Ovary (tissue), 10 donors: ENCODE results near the gene DOK3. TPM values are rescaled to one million over a fixed set of nuclear protein-coding genes. Genes with fewer than 3 reads are reported as not detected.
A peak's percentile ranks its signal among the peaks of the same experiment; 100 is the strongest.

Source experiments
- DNase-seq, 5 donors: peaks; one replicate each; pipeline ENCODE4 v3.0.0-alpha.2; 2019 to 2020
- H3K27ac ChIP-seq, 2 donors: fragments of 200-600 bp; one replicate each; pipeline versions ENCODE4 v1.5.1 to v1.8.0; 2019 to 2022
- H3K27me3 ChIP-seq: fragments of 200-600 bp; one replicate; pipeline ENCODE4 v1.8.0; 2022
- H3K36me3 ChIP-seq: fragments of 200-600 bp; sonication (generic); one replicate; pipeline ENCODE4 v1.5.1; 2019
- H3K4me1 ChIP-seq: one replicate; pipeline ENCODE4 v1.8.1; 2013; ENCODE audit warnings: mild to moderate bottlenecking, moderate library complexity; ENCODE audit not compliant: insufficient read depth
- H3K4me3 ChIP-seq: fragments of 200-600 bp; sonication (generic); one replicate; pipeline ENCODE4 v1.5.1; 2017
- H3K9me3 ChIP-seq, 2 donors: fragments of 200-600 bp in 1 of 2; sonication (generic) in 1 of 2; one replicate each; pipeline versions ENCODE4 v1.5.1 to v1.8.1; 2013 to 2019; ENCODE audit warnings: mild to moderate bottlenecking in 1 of 2, moderate library complexity in 1 of 2
- EP300 ChIP-seq: sonication (generic); formaldehyde crosslinking; IDR thresholded peaks from one replicate; pipeline ENCODE4 v1.6.1; 2017; ENCODE audit warnings: antibody characterized with exemption
- POLR2A ChIP-seq: fragments of 450-650 bp; IDR thresholded peaks from one replicate; pipeline ENCODE4 v1.6.1; 2017; ENCODE audit warnings: antibody characterized with exemption, mild to moderate bottlenecking, moderate library complexity
- WGBS, 3 donors: extraction: QIAGEN DNeasy Blood & Tissue Kit in 1 of 3; methylation state at CpG; one replicate each; pipeline versions ENCODE4 v1.1.5 to v1.1.7; 2013 to 2017; 5-methylcytosine and 5-hydroxymethylcytosine counted together
- intact Hi-C, 4 donors: fragments of 100-400 bp; cut with DNase I; formaldehyde crosslinking; loops; one replicate each; pipeline versions ENCODE4 v1.11.0 to v1.15.1; 2022 to 2023
- long read RNA-seq, 3 donors: library from polyadenylated mRNA in 2 of 3; unstranded in 2 of 3; transcript quantifications; one replicate each; pipeline ENCODE4 v2.0.0 and lab custom pipeline, GENCODE V29; 2021 to 2026
- polyA plus RNA-seq, 2 donors: library from polyadenylated mRNA; stranded (reverse); fragments of 200-250 nt in 1 of 2; fragments of 350-450 nt in 1 of 2; fragmentation: Illumina TruSeq in 1 of 2; extraction: RNeasy Lipid Tissue Mini Kit (QIAGEN cat#74804) in 1 of 2; gene quantifications; one replicate each; pipeline ENCODE4 v1.2.3, GENCODE V29; 2013 to 2014
- total RNA-seq, 7 donors: library from RNA; depleted of rRNA in 2 of 7; stranded (reverse); fragments of >200 nt in 2 of 7; fragmentation: NEBNext Ultra II Directional in 3 of 7; extraction: Animal tissue kit (Norgen Biotek cat#: 25700) in 3 of 7; gene quantifications; one replicate each; pipeline versions ENCODE4 v1.1.0 to v1.2.4, GENCODE V29; 2016 to 2023
- TF ChIP-seq, protein P1 (sequence below), 3 donors: fragments of 450-650 bp in 2 of 3; fragments of 200-600 bp in 1 of 3; IDR thresholded peaks; one replicate each; pipeline versions ENCODE4 v1.5.1 to v1.8.0; 2016 to 2022; ENCODE audit warnings: antibody characterized with exemption in 3 of 3, mild to moderate bottlenecking in 1 of 3
- donor health status: DM: no; HTN: no; CAD: no; lungs with moderate emphysema.
- donor health status: DM: no; HTN: no; CAD: no.
- donor health status: Bipolar disorder and iron deficiency.
- donor health status: DM: yes; HTN: yes; CAD: no.
- donor health status: DM: no; HTN: no; CAD: no.
- donor health status: DM: yes; HTN: yes; CAD: no.

The DOK3 gene
- total RNA-seq = 1 to 10 TPM; 1.3 to 7.2 (median 2.5) TPM
- polyA plus RNA-seq = 1 to 10 TPM; 1.8 to 4.2 TPM
- long read RNA-seq, donor 1, partial matches to known transcripts = 1 of 2 reads
- long read RNA-seq, donor 1, other reads (novel, unspliced or antisense) = 1 of 2 reads
- long read RNA-seq, donor 2, partial matches to known transcripts = 0 of 1 reads
- long read RNA-seq, donor 2, other reads (novel, unspliced or antisense) = 0 of 1 reads
- long read RNA-seq, donor 3, partial matches to known transcripts = 3 of 5 reads
- long read RNA-seq, donor 3, other reads (novel, unspliced or antisense) = 1 of 5 reads

GRCh38 chr5:177509381-177509951 lies at the start of gene DOK3:
DOK3 (minus strand) TSS chr5:177509826; CDS start chr5:177509540, 286 bp downstream.
- TF ChIP-seq EP300 (no peak), POLR2A (no peak)
- TF ChIP-seq, protein P1, sequence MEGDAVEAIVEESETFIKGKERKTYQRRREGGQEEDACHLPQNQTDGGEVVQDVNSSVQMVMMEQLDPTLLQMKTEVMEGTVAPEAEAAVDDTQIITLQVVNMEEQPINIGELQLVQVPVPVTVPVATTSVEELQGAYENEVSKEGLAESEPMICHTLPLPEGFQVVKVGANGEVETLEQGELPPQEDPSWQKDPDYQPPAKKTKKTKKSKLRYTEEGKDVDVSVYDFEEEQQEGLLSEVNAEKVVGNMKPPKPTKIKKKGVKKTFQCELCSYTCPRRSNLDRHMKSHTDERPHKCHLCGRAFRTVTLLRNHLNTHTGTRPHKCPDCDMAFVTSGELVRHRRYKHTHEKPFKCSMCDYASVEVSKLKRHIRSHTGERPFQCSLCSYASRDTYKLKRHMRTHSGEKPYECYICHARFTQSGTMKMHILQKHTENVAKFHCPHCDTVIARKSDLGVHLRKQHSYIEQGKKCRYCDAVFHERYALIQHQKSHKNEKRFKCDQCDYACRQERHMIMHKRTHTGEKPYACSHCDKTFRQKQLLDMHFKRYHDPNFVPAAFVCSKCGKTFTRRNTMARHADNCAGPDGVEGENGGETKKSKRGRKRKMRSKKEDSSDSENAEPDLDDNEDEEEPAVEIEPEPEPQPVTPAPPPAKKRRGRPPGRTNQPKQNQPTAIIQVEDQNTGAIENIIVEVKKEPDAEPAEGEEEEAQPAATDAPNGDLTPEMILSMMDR (IDR thresholded peaks at IDR 0.05) = no peak
- H3K36me3 ChIP-seq = no peaks in the 10 kb centered on the region
- H3K4me3 ChIP-seq = no peak within 1 kb of the TSS
- H3K27ac ChIP-seq = no peak within 1 kb of the TSS
- no peaks in the 10 kb centered on the region for H3K4me1 ChIP-seq
- DNase-seq = peak in 1 of 5 donors; percentile 30
- 18 to 36% (median 34%) methylated on average over 19 to 20 of the region's 20 CpGs for WGBS, 3 donors
- H3K27me3 ChIP-seq = no peaks in the 10 kb centered on the region
- no peaks in the 10 kb centered on the region for H3K9me3 ChIP-seq
- intact Hi-C loops = loop anchor here in 1 of 4 donors (10.0 kb wide), 1 partner anchor 195 kb away; the partner anchor contains the start of gene MXD3

DNA sequence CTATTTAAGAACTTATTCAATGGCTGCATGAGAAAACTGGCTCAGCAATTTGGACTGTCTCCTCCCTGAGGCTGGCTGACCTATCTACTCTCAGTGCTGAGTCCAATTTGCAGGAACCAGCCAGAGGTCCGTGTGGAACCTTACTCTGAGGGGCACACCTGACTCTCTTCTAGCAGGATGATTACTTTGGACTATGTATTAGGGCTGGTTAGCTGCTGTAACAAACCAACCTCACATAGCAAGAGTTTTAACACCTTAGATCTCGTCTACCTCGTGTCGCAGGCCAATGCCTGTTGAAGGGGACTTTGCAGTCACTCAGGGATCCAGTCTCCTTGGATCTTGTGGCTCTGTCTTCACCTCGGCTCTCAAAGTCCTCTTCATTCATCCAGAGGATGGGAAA lies 48.2 kb upstream of the DOK3 start:
- no peaks in the 10 kb centered on the region for H3K27me3 ChIP-seq
- no peak overlapping the region for H3K27ac ChIP-seq
- no peak for DNase-seq
- H3K4me3 ChIP-seq = no peak overlapping the region
- intact Hi-C loops = no loop called here
- H3K9me3 ChIP-seq = no peaks in the 10 kb centered on the region
- TF ChIP-seq POLR2A (no peak), EP300 (no peak)
- TF ChIP-seq, protein P1 (IDR thresholded peaks at IDR 0.05) = no peak
- 72 to 88% (median 76%) methylated on average over 5 of the region's 5 CpGs for WGBS, 3 donors
- no peaks in the 10 kb centered on the region for H3K36me3 ChIP-seq
- H3K4me1 ChIP-seq = peaks cover 7% of the 10 kb centered on the region

GRCh38 chr5:177557041-177557647 lies 47.5 kb upstream of the DOK3 start:
- TF ChIP-seq EP300 (no peak), POLR2A (no peak)
- TF ChIP-seq, protein P1 (IDR thresholded peaks at IDR 0.05) = no peak
- H3K9me3 ChIP-seq = no peaks in the 10 kb centered on the region
- no peak overlapping the region for H3K4me3 ChIP-seq
- intact Hi-C loops = no loop called here
- H3K4me1 ChIP-seq = peaks cover 8% of the 10 kb centered on the region
- no peaks in the 10 kb centered on the region for H3K36me3 ChIP-seq
- H3K27me3 ChIP-seq = no peaks in the 10 kb centered on the region
- H3K27ac ChIP-seq = no peak overlapping the region
- DNase-seq = no peak
- 45 to 56% (median 52%) methylated on average over 4 of the region's 4 CpGs for WGBS, 3 donors

GRCh38 chr5:177555665-177556064 lies 46.0 kb upstream of the DOK3 start:
- no peak for DNase-seq
- intact Hi-C loops = no loop called here
- Histone ChIP-seq H3K9me3 (no peaks in the 10 kb centered on the region), H3K4me1 (peaks cover 8% of the 10 kb centered on the region), H3K27ac (no peak overlapping the region), H3K4me3 (no peak overlapping the region), H3K36me3 (no peaks in the 10 kb centered on the region), H3K27me3 (no peaks in the 10 kb centered on the region)
- TF ChIP-seq POLR2A (no peak), EP300 (no peak)
- TF ChIP-seq, protein P1 (IDR thresholded peaks at IDR 0.05) = no peak
- WGBS, 3 donors = 93 to 97% (median 94%) methylated on average over 5 of the region's 5 CpGs
